Thyroid gland (tissue), 4 donors: ENCODE data around the gene ARF6.

ENCODE experiments used
- POLR2A ChIP-seq, 2 donors: fragments of 450-650 bp; IDR thresholded peaks; one replicate each; pipeline ENCODE4 v1.6.1; 2017; ENCODE audit warnings: antibody characterized with exemption in 2 of 2, mild to moderate bottlenecking in 2 of 2, moderate library complexity in 1 of 2
- TF ChIP-seq, protein P1 (sequence below), 6 experiments: fragments of 200-600 bp in 3 of 6; fragments of 450-650 bp in 3 of 6; sonication (generic) in 3 of 6; IDR thresholded peaks; one replicate each; pipeline ENCODE4 v1.5.1; 2016 to 2019; ENCODE audit warnings: antibody characterized with exemption in 6 of 6, mild to moderate bottlenecking in 2 of 6, inconsistent platforms in 1 of 6, moderate library complexity in 1 of 6

DNA sequence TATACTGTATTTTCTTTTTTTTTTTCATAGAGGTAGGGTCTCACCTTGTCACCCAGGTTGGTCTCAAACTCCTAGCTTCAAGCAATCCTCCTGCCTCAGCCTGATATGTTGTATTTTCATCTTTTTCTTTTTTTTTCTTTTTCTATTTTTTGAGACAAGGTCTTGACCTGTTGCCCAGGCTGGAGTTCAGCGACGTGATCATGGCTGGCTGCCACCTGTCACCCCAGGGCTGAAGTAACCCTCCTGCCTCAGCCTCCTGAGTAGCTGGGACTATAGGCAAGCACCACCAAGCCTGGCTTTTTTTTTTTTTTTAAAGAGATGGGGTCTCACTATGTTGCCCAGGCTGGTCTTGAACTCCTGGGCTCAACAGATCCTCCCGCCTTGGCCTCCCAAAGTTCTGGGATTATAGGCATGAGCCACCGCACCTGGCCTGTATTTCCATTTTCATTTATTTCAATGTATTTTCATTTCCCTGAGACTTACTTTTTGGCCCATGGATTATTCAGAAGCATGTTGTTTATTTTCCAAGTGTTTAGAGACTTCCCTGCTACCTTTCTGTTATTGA lies 16.2 kb upstream of the ARF6 start:
- TF ChIP-seq POLR2A (IDR thresholded peaks at IDR 0.05): no peak
- TF ChIP-seq, protein P1, sequence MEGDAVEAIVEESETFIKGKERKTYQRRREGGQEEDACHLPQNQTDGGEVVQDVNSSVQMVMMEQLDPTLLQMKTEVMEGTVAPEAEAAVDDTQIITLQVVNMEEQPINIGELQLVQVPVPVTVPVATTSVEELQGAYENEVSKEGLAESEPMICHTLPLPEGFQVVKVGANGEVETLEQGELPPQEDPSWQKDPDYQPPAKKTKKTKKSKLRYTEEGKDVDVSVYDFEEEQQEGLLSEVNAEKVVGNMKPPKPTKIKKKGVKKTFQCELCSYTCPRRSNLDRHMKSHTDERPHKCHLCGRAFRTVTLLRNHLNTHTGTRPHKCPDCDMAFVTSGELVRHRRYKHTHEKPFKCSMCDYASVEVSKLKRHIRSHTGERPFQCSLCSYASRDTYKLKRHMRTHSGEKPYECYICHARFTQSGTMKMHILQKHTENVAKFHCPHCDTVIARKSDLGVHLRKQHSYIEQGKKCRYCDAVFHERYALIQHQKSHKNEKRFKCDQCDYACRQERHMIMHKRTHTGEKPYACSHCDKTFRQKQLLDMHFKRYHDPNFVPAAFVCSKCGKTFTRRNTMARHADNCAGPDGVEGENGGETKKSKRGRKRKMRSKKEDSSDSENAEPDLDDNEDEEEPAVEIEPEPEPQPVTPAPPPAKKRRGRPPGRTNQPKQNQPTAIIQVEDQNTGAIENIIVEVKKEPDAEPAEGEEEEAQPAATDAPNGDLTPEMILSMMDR (IDR thresholded peaks at IDR 0.05): no peak
